K562 (cell line): ENCODE results near the gene COL9A3. TPM values are rescaled to one million over a fixed set of nuclear protein-coding genes. Genes with fewer than 3 reads are reported as not detected.

Source experiments
- ATAC-seq: fragments of 200-7000 bp; cut with Tn5 transposase; 3 replicates; pipeline ENCODE4 v1.9.1; 2020; ENCODE audit warnings: moderate library complexity
- BruUV-seq: library from RNA; stranded (reverse); fragments of 400-500 nt; replicated peaks from 2 replicates; lab custom pipeline; 2021; lab: Mats Ljungman, UMichigan
- CTCF ChIA-PET: fragments of 300-600 bp; formaldehyde crosslinking; extraction: SDS; loops from one replicate; lab custom pipeline; 2021; ENCODE audit warnings: low intra/inter-chr PET ratio; lab: Yijun Ruan, JAX
- POLR2A ChIA-PET: fragments of 300-600, 350-650 bp; sonication (Branson Sonifier 250); formaldehyde crosslinking; extraction: SDS; loops from one replicate; lab custom pipeline; 2021; ENCODE audit warnings: antibody characterized with exemption, inconsistent platforms; lab: Yijun Ruan, JAX
- DNase-seq, 4 experiments: peaks; one replicate each; pipeline versions ENCODE4 v3.0.0 to v3.0.0-alpha.2; 2011 to 2018; ENCODE audit warnings: low spot score in 3 of 4, mixed read lengths in 3 of 4; ENCODE audit errors: extremely low read depth in 1 of 4
- FAIRE-seq: peaks from 2 replicates; lab custom pipeline; 2011; peaks lifted over from hg19 to GRCh38; lab: Jason Lieb, UNC
- H2AFZ ChIP-seq: 2 replicates; pipeline ENCODE4 v1.6.0; 2011; ENCODE audit warnings: low read depth, low read length, control low read depth, inconsistent platforms
- H3K27ac ChIP-seq: fragments of 200-600 bp; 3 replicates; pipeline ENCODE4 v1.8.0; 2011; ENCODE audit warnings: low read depth, mild to moderate bottlenecking, control low read depth, inconsistent platforms, low read length, moderate library complexity, mixed read lengths; ENCODE audit errors: extremely low read depth
- H3K27me3 ChIP-seq, 2 experiments: fragments of 300-600 bp in 1 of 2; 2 replicates in 1 of 2; 3 replicates in 1 of 2; pipeline versions ENCODE4 v1.6.0 to v1.8.0; 2011; ENCODE audit warnings: inconsistent platforms in 2 of 2, low read length in 2 of 2, mild to moderate bottlenecking in 1 of 2, mixed read lengths in 1 of 2, moderate library complexity in 1 of 2; ENCODE audit not compliant: control insufficient read depth in 2 of 2, insufficient read depth in 2 of 2
- H3K36me3 ChIP-seq: fragments of 300-600 bp; 3 replicates; pipeline ENCODE4 v1.8.0; 2011; ENCODE audit warnings: mild to moderate bottlenecking, low read length, inconsistent platforms; ENCODE audit not compliant: control insufficient read depth, insufficient read depth
- H3K4me1 ChIP-seq, 2 experiments: fragments of 200-600 bp in 1 of 2; replicated peaks in 1 of 2; 2 replicates in 1 of 2; 3 replicates in 1 of 2; pipeline versions ENCODE4 v1.5.1 to v1.8.0; 2011; ENCODE audit warnings: inconsistent platforms in 2 of 2, low read length in 2 of 2, mild to moderate bottlenecking in 1 of 2, mixed read lengths in 1 of 2, moderate library complexity in 1 of 2; ENCODE audit not compliant: control insufficient read depth in 2 of 2, insufficient read depth in 2 of 2
- H3K4me2 ChIP-seq: 2 replicates; pipeline ENCODE4 v1.6.1; 2011; ENCODE audit warnings: low read length, control low read depth, inconsistent platforms, mixed read lengths; ENCODE audit not compliant: insufficient read depth
- H3K4me3 ChIP-seq: fragments of 200-600 bp; sonication (generic), shearing (Covaris generic); 2 replicates; pipeline ENCODE4 v1.5.1; 2016; ENCODE audit warnings: control low read depth, inconsistent platforms
- H3K79me2 ChIP-seq: fragments of 200-600 bp; 3 replicates; pipeline ENCODE4 v1.8.0; 2011; ENCODE audit warnings: low read length, inconsistent platforms; ENCODE audit not compliant: control insufficient read depth, insufficient read depth
- H3K9ac ChIP-seq, 2 experiments: 2 replicates each; pipeline versions ENCODE4 v1.6.0 to v1.6.1; 2011; ENCODE audit warnings: low read depth in 2 of 2, low read length in 2 of 2, control low read depth in 1 of 2, inconsistent platforms in 1 of 2, mild to moderate bottlenecking in 1 of 2, mixed read lengths in 1 of 2; ENCODE audit not compliant: insufficient read depth in 1 of 2
- H3K9me1 ChIP-seq: one replicate; pipeline ENCODE4 v1.6.0; 2011; ENCODE audit warnings: inconsistent platforms, mild to moderate bottlenecking, low read length, moderate library complexity; ENCODE audit not compliant: control insufficient read depth, insufficient read depth
- H3K9me3 ChIP-seq: replicated peaks from 2 replicates; pipeline ENCODE4 v1.5.1; 2011; ENCODE audit warnings: low read depth, low read length, inconsistent platforms; ENCODE audit not compliant: control insufficient read depth, insufficient read depth
- H4K20me1 ChIP-seq: replicated peaks from 2 replicates; pipeline ENCODE4 v1.6.1; 2011; ENCODE audit warnings: low read length, inconsistent platforms, mixed read lengths; ENCODE audit not compliant: control insufficient read depth, insufficient read depth
- HES1 ChIP-seq: fragments of 450-650 bp; IDR thresholded peaks from 2 replicates; pipeline ENCODE4 v1.6.1; 2016; ENCODE audit warnings: low read depth, mild to moderate bottlenecking, moderate library complexity
- HMG20B ChIP-seq: fragments of 250-450 bp; sonication (Bioruptor Pico); IDR thresholded peaks from 2 replicates; pipeline ENCODE4 v1.5.0; 2021; ENCODE audit warnings: mild to moderate bottlenecking
- LCOR ChIP-seq: sonication (generic); formaldehyde crosslinking; IDR thresholded peaks from 2 replicates; pipeline ENCODE4 v1.8.0; 2022; ENCODE audit warnings: mild to moderate bottlenecking, missing genetic modification reagents
- MEF2A ChIP-seq: IDR thresholded peaks from 2 replicates; pipeline ENCODE4 v1.6.1; 2011; ENCODE audit warnings: low read depth, mild to moderate bottlenecking, low read length, moderate library complexity; ENCODE audit not compliant: control insufficient read depth
- SRSF7 ChIP-seq: fragments of 200-400 bp; formaldehyde crosslinking; optimal IDR thresholded peaks from 2 replicates; pipeline ENCODE3; 2017; ENCODE audit warnings: mild to moderate bottlenecking, low read depth, low read length
- TBP ChIP-seq: optimal IDR thresholded peaks from 2 replicates; pipeline ENCODE3; 2011; ENCODE audit warnings: low read depth, low read length, improper control_type of control experiment
- THAP12 ChIP-seq: fragments of 250-450 bp; sonication (Bioruptor Pico); IDR thresholded peaks from 2 replicates; pipeline ENCODE4 v1.9.0; 2021; ENCODE audit warnings: mild to moderate bottlenecking, inconsistent platforms
- TOE1 ChIP-seq, 2 experiments: fragments of 450-650 bp in 1 of 2; sonication (generic) in 1 of 2; formaldehyde crosslinking in 1 of 2; IDR thresholded peaks; 2 replicates each; pipeline versions ENCODE4 v1.7.1 to v1.8.0; 2016 to 2022; ENCODE audit warnings: borderline replicate concordance in 2 of 2, mild to moderate bottlenecking in 2 of 2, antibody characterized with exemption in 1 of 2, inconsistent platforms in 1 of 2, low read depth in 1 of 2, missing genetic modification reagents in 1 of 2, moderate library complexity in 1 of 2
- ZFX ChIP-seq: sonication (generic); formaldehyde crosslinking; IDR thresholded peaks from 2 replicates; pipeline ENCODE4 v1.8.0; 2022; ENCODE audit warnings: mild to moderate bottlenecking, missing genetic modification reagents, moderate library complexity
- ZMIZ1 ChIP-seq, 2 experiments: fragments of 150-350 bp in 1 of 2; IDR thresholded peaks; 2 replicates each; pipeline ENCODE4 v1.6.1; 2012 to 2016; ENCODE audit warnings: low read depth in 2 of 2, low read length in 2 of 2, mild to moderate bottlenecking in 1 of 2, moderate library complexity in 1 of 2
- ZNF140 ChIP-seq: fragments of 250-450 bp; sonication (Bioruptor Pico); IDR thresholded peaks from 2 replicates; pipeline ENCODE4 v1.8.0; 2021; ENCODE audit warnings: moderate library complexity, mild to moderate bottlenecking, inconsistent platforms
- ZNF41 ChIP-seq: fragments of 250-450 bp; sonication (Bioruptor Pico); conservative IDR thresholded peaks from 2 replicates; pipeline ENCODE4 v1.4.0; 2020; ENCODE audit warnings: mild to moderate bottlenecking
- ZNF644 ChIP-seq: fragments of 200-800 bp; sonication (Bioruptor generic); IDR thresholded peaks from 2 replicates; pipeline ENCODE4 v1.6.1; 2016; ENCODE audit warnings: low read depth, missing genetic modification characterization, missing compliant biosample characterization
- WGBS: fragments of 100-300 bp; shearing (Covaris generic); methylation state at CpG from one replicate; pipeline ENCODE4 v1.1.6; 2016; ENCODE audit warnings: low coverage, mixed read lengths; ENCODE audit not compliant: insufficient coverage; ENCODE audit errors: missing lambda C conversion rate; 5-methylcytosine and 5-hydroxymethylcytosine counted together
- in situ Hi-C: fragments of 300-500 bp; cut with MboI; formaldehyde crosslinking; loops from 4 replicates; pipeline ENCODE4 v1.15.0; 2018; ENCODE audit warnings: inconsistent platforms, mixed read lengths
- intact Hi-C: fragments of 100-400 bp; cut with micrococcal nuclease; formaldehyde crosslinking; loops from 2 replicates; pipeline ENCODE4 v1.14.2; 2022
- polyA plus RNA-seq, 8 experiments: library from polyadenylated mRNA; depleted of rRNA in 4 of 8; stranded (reverse) in 5 of 8; unstranded in 3 of 8; fragments of >200 nt; fragmentation: Nextera tagmentation in 2 of 8; fragmentation: Illumina TruSeq in 1 of 8; extraction: Ambion mirVana in 2 of 8; extraction: Trizol in 1 of 8; gene quantifications; 2 replicates each; pipeline versions ENCODE4 v1.2.1 to v1.2.3, GENCODE V29; 2011 to 2014; ENCODE audit warnings: inconsistent platforms in 1 of 8, missing spikeins in 1 of 8
- total RNA-seq, 7 experiments: library from RNA; depleted of rRNA in 6 of 7; stranded (reverse); fragments of >200 nt in 6 of 7; fragmentation: Illumina TruSeq in 2 of 7; extraction: Trizol in 2 of 7; gene quantifications; 2 replicates each; pipeline versions ENCODE4 v1.2.1 to v1.2.3, GENCODE V29; 2011 to 2021; ENCODE audit warnings: low replicate concordance in 1 of 7

The COL9A3 gene
- total and polyA plus RNA-seq, 9 of the 15 experiments (the other 6 are each of a cell fraction or from before 2014, with no cell fraction given), result 0.14 to 3.6 (median 0.88) TPM; not detected in 1

- TF ChIP-seq ZNF41 (CRISPR knock-in tag), result no peak
Measured at GRCh38 chr20:62882426-62882825, 65.6 kb downstream of the COL9A3 start (continued).

- ChIA-PET POLR2A (interaction anchor here (0.7 to 1.7 kb wide), 5 partner anchors 9 to 19 kb away, joined by 3 to 4 read pairs (median 3); no protein-coding TSS in a partner anchor), CTCF (no interaction called here)
- Histone ChIP-seq H3K9ac (no peak overlapping the region), H3K9me1 (peaks cover 4% of the 10 kb centered on the region), H3K36me3 (peaks cover 57% of the 10 kb centered on the region; the same call in 2 of the 3 replicates), H3K4me2 (no peak overlapping the region), H3K27ac (no peak overlapping the region), H3K79me2 (no peaks in the 10 kb centered on the region), H3K27me3 (no peaks in the 10 kb centered on the region), H3K4me3 (no peak overlapping the region), H3K4me1 (peaks cover 0 to 28% of the 10 kb centered on the region in 2 experiments; a peak in 2 of 5 replicates), H3K9me3 (no peaks in the 10 kb centered on the region), H2AFZ (no peak overlapping the region), H4K20me1 (no peaks in the 10 kb centered on the region)
- intact Hi-C loops, result no loop called here
- DNase-seq (no peak), ATAC-seq (no peak), FAIRE-seq (no peak)
- WGBS, result 78% methylated on average over 8 of the region's 8 CpGs
- BruUV-seq, result no TSS peak
- in situ Hi-C loops, result no loop called here
- TF ChIP-seq TOE1 (IDR thresholded peaks at IDR 0.05; ENCODE audit: borderline replicate concordance) (no peak), TOE1 (CRISPR knock-in tag; IDR thresholded peaks at IDR 0.05; ENCODE audit: borderline replicate concordance, low read depth) (no peak), HMG20B (CRISPR knock-in tag) (no peak), TBP (no peak), LCOR (CRISPR knock-in tag) (no peak), THAP12 (CRISPR knock-in tag) (no peak), ZMIZ1 (IDR thresholded peaks at IDR 0.05; ENCODE audit: low read depth in 2 of 2, low read length in 2 of 2) (no peak), ZNF644 (tag) (no peak), MEF2A (no peak), HES1 (no peak), ZNF140 (CRISPR knock-in tag) (no peak), ZFX (CRISPR knock-in tag) (no peak), SRSF7 (no peak)
Measured at GRCh38 chr20:62884556-62884955, 67.7 kb downstream of the COL9A3 start.
